H9 (cell line): Measurements from ENCODE around the gene S1PR4. TPM values are rescaled to one million over a fixed set of nuclear protein-coding genes. Genes with fewer than 3 reads are reported as not detected.

Experiments
- DNase-seq: peaks from one replicate; pipeline ENCODE4 v3.0.0-alpha.2; 2017
- H2AFZ ChIP-seq: one replicate; pipeline ENCODE4 v1.6.1; 2013; ENCODE audit warnings: mild to moderate bottlenecking, low read length, control low read depth, moderate library complexity
- H2AK5ac ChIP-seq: 2 replicates; pipeline ENCODE4 v1.6.1; 2013; ENCODE audit warnings: low read length, control low read depth, mixed read lengths; ENCODE audit not compliant: insufficient read length
- H2BK120ac ChIP-seq: one replicate; pipeline ENCODE4 v1.6.1; 2013; ENCODE audit warnings: low read depth, mild to moderate bottlenecking, low read length, control low read depth, inconsistent platforms; ENCODE audit not compliant: poor library complexity, severe bottlenecking
- H2BK12ac ChIP-seq: 2 replicates; pipeline ENCODE4 v1.6.1; 2013; ENCODE audit warnings: low read length, control low read depth, mixed read lengths, low read depth; ENCODE audit not compliant: insufficient read length
- H2BK15ac ChIP-seq: 2 replicates; pipeline ENCODE4 v1.6.1; 2013; ENCODE audit warnings: low read depth, low read length, control low read depth
- H2BK20ac ChIP-seq: one replicate; pipeline ENCODE4 v1.6.1; 2013; ENCODE audit warnings: low read depth, mild to moderate bottlenecking, low read length, control low read depth, inconsistent platforms; ENCODE audit not compliant: poor library complexity, severe bottlenecking
- H2BK5ac ChIP-seq: 2 replicates; pipeline ENCODE4 v1.6.1; 2013; ENCODE audit warnings: low read length, control low read depth, mixed read lengths; ENCODE audit not compliant: insufficient read length
- H3K14ac ChIP-seq: 2 replicates; pipeline ENCODE4 v1.6.1; 2013; ENCODE audit warnings: low read length, control low read depth; ENCODE audit not compliant: insufficient read depth
- H3K18ac ChIP-seq: 2 replicates; pipeline ENCODE4 v1.6.1; 2013; ENCODE audit warnings: low read depth, mild to moderate bottlenecking, mixed read lengths, low read length, control low read depth; ENCODE audit not compliant: insufficient read length
- H3K23ac ChIP-seq: 2 replicates; pipeline ENCODE4 v1.6.1; 2013; ENCODE audit warnings: low read length, control low read depth, mixed read lengths, low read depth; ENCODE audit not compliant: insufficient read length
- H3K23me2 ChIP-seq: 2 replicates; pipeline ENCODE4 v1.6.1; 2013; ENCODE audit warnings: low read depth, mild to moderate bottlenecking, mixed read lengths, low read length, control low read depth; ENCODE audit not compliant: insufficient read length, poor library complexity, severe bottlenecking
- H3K27ac ChIP-seq: 2 replicates; pipeline ENCODE4 v1.5.1; 2013; ENCODE audit warnings: low read length, control low read depth, mixed read lengths, low read depth; ENCODE audit not compliant: insufficient read length
- H3K27me3 ChIP-seq: 2 replicates; pipeline ENCODE4 v1.6.1; 2013; ENCODE audit warnings: low read length, control low read depth, inconsistent platforms; ENCODE audit not compliant: insufficient read depth
- H3K4ac ChIP-seq: 2 replicates; pipeline ENCODE4 v1.6.1; 2013; ENCODE audit warnings: low read depth, mild to moderate bottlenecking, control low read depth, inconsistent platforms, low read length, moderate library complexity
- H3K4me1 ChIP-seq: 2 replicates; pipeline ENCODE4 v1.6.1; 2013; ENCODE audit warnings: low read length, control low read depth, inconsistent platforms; ENCODE audit not compliant: insufficient read depth
- H3K4me2 ChIP-seq: 2 replicates; pipeline ENCODE4 v1.6.1; 2013; ENCODE audit warnings: low read length, control low read depth, mixed read lengths; ENCODE audit not compliant: insufficient read length, insufficient read depth
- H3K56ac ChIP-seq: 2 replicates; pipeline ENCODE4 v1.6.1; 2013; ENCODE audit warnings: low read depth, mild to moderate bottlenecking, mixed read lengths, low read length, control low read depth; ENCODE audit not compliant: insufficient read length
- H3K79me1 ChIP-seq: 2 replicates; pipeline ENCODE4 v1.6.1; 2013; ENCODE audit warnings: low read depth, mild to moderate bottlenecking, moderate library complexity, low read length, control low read depth, inconsistent platforms; ENCODE audit not compliant: insufficient read depth, poor library complexity, severe bottlenecking
- H3K79me2 ChIP-seq: 2 replicates; pipeline ENCODE4 v1.6.1; 2013; ENCODE audit warnings: low read length, control low read depth, inconsistent platforms; ENCODE audit not compliant: insufficient read depth
- H3K9ac ChIP-seq: 2 replicates; pipeline ENCODE4 v1.6.1; 2013; ENCODE audit warnings: low read length, control low read depth, mixed read lengths; ENCODE audit not compliant: insufficient read length; ENCODE audit errors: extremely low read depth
- H3K9me3 ChIP-seq: one replicate; pipeline ENCODE4 v1.6.1; 2013; ENCODE audit warnings: low read depth, low read length, inconsistent platforms; ENCODE audit not compliant: control insufficient read depth
- H3T11ph ChIP-seq: one replicate; pipeline ENCODE4 v1.6.1; 2013; ENCODE audit warnings: mild to moderate bottlenecking, low read length, control low read depth, inconsistent platforms
- H4K20me1 ChIP-seq: one replicate; pipeline ENCODE4 v1.6.1; 2013; ENCODE audit not compliant: control insufficient read depth, insufficient read length, insufficient read depth
- H4K5ac ChIP-seq: 2 replicates; pipeline ENCODE4 v1.6.1; 2013; ENCODE audit warnings: low read depth, mild to moderate bottlenecking, mixed read lengths, low read length, control low read depth; ENCODE audit not compliant: insufficient read length
- H4K8ac ChIP-seq: replicated peaks from 2 replicates; pipeline ENCODE4 v1.6.1; 2013; ENCODE audit warnings: low read length, control low read depth, mixed read lengths, low read depth; ENCODE audit not compliant: insufficient read length
- H4K91ac ChIP-seq: 2 replicates; pipeline ENCODE4 v1.6.1; 2013; ENCODE audit warnings: low read depth, mild to moderate bottlenecking, moderate library complexity, mixed read lengths, low read length, control low read depth; ENCODE audit not compliant: insufficient read length
- H3K27ac Mint-ChIP-seq, 3 experiments: 2 replicates in 2 of 3; 3 replicates in 1 of 3; pipeline ENCODE4 v1.8.0; 2020 to 2021; ENCODE audit warnings: mixed read lengths in 3 of 3, mild to moderate bottlenecking in 1 of 3, moderate library complexity in 1 of 3
- H3K27me3 Mint-ChIP-seq: 2 replicates; pipeline ENCODE4 v1.8.0; 2021; ENCODE audit warnings: low read depth, mild to moderate bottlenecking, moderate library complexity, mixed read lengths
- H3K36me3 Mint-ChIP-seq, 3 experiments: 2 replicates in 2 of 3; 3 replicates in 1 of 3; pipeline ENCODE4 v1.8.0; 2020 to 2021; ENCODE audit warnings: low read depth in 3 of 3, mixed read lengths in 3 of 3; ENCODE audit not compliant: insufficient read depth in 1 of 3
- H3K4me1 Mint-ChIP-seq, 2 experiments: 2 replicates each; pipeline ENCODE4 v1.8.0; 2020; ENCODE audit warnings: mixed read lengths in 2 of 2
- H3K4me3 Mint-ChIP-seq, 2 experiments: 2 replicates in 1 of 2; 3 replicates in 1 of 2; pipeline ENCODE4 v1.8.0; 2020 to 2021; ENCODE audit warnings: mild to moderate bottlenecking in 2 of 2, mixed read lengths in 2 of 2, moderate library complexity in 1 of 2
- H3K9me3 Mint-ChIP-seq, 2 experiments: 2 replicates in 1 of 2; 3 replicates in 1 of 2; pipeline ENCODE4 v1.8.0; 2020; ENCODE audit warnings: mild to moderate bottlenecking in 2 of 2, mixed read lengths in 2 of 2, moderate library complexity in 1 of 2
- CTCF ChIP-seq: fragments of 200-600 bp; sonication (generic); conservative IDR thresholded peaks from 3 replicates; pipeline ENCODE4 v1.8.0; 2021; ENCODE audit warnings: antibody characterized with exemption, mild to moderate bottlenecking
- WGBS: extraction: QIAGEN DNeasy Blood & Tissue Kit; methylation state at CpG from one replicate; pipeline ENCODE4 v1.1.7; 2013; ENCODE audit warnings: missing lambda C conversion rate, low lambda C conversion rate, mixed read lengths; ENCODE audit not compliant: insufficient read length; ENCODE audit errors: extremely low coverage; 5-methylcytosine and 5-hydroxymethylcytosine counted together
- total RNA-seq: library from RNA; stranded (reverse); gene quantifications from 2 replicates; pipeline ENCODE4 v1.2.1, GENCODE V29; 2021

The S1PR4 gene
- total RNA-seq, 1 experiment from 2014 or later = not detected

- Mint-ChIP-seq H3K4me3 (no peak overlapping the region; a peak in 1 of 5 replicates), H3K27ac (no peak overlapping the region), H3K36me3 (peaks cover 0 to 3% (median 0%) of the 10 kb centered on the region in 3 experiments; a peak in 3 of 7 replicates), H3K4me1 (peaks cover 3 to 5% of the 10 kb centered on the region in 2 experiments; a peak in 3 of 4 replicates), H3K27me3 (peaks cover 30% of the 10 kb centered on the region), H3K9me3 (peaks cover 3 to 11% of the 10 kb centered on the region in 2 experiments; a peak in 4 of 5 replicates)
- Histone ChIP-seq H3K79me2 (no peaks in the 10 kb centered on the region), H3K4ac (no peak overlapping the region), H2BK12ac (no peak overlapping the region), H2BK20ac (no peak overlapping the region), H3K9me3 (no peaks in the 10 kb centered on the region), H3T11ph (no peak overlapping the region), H3K4me2 (no peak overlapping the region), H3K23ac (no peak overlapping the region), H3K9ac (no peak overlapping the region), H2AFZ (no peak overlapping the region), H2BK5ac (no peak overlapping the region), H3K27me3 (no peaks in the 10 kb centered on the region), H4K91ac (no peak overlapping the region), H2BK120ac (no peak overlapping the region), H4K5ac (no peak overlapping the region), H2BK15ac (no peak overlapping the region), H3K14ac (no peak overlapping the region), H4K20me1 (no peaks in the 10 kb centered on the region), H3K23me2 (no peaks in the 10 kb centered on the region), H3K18ac (no peak overlapping the region), H3K4me1 (no peaks in the 10 kb centered on the region), H3K79me1 (no peaks in the 10 kb centered on the region), H3K27ac (no peak overlapping the region), H4K8ac (no peak overlapping the region), H2AK5ac (no peak overlapping the region), H3K56ac (no peak overlapping the region)
- no CpG with 5 or more reads among the region's 23 CpGs for WGBS
- TF ChIP-seq CTCF = no peak
- no peak for DNase-seq
Measured at GRCh38 chr19:3157096-3157845, 21.3 kb upstream of the S1PR4 start.
